Activated CD4-positive, alpha-beta memory T cell treated with anti-CD3 and anti-CD28 coated beads for 36 hours (primary cell): ENCODE results near the gene ZNRF3. TPM values are rescaled to one million over a fixed set of nuclear protein-coding genes. Genes with fewer than 3 reads are reported as not detected.
A peak's percentile ranks its signal among the peaks of the same experiment; 100 is the strongest.

Source experiments
- CTCF ChIA-PET: fragments of 350-600 bp; sonication (Branson Sonifier 250); formaldehyde crosslinking; loops from one replicate; lab custom pipeline; 2021; ENCODE audit warnings: antibody characterized with exemption, inconsistent platforms; lab: Charles Lee
- POLR2A ChIA-PET: fragments of 350-600 bp; sonication (Branson Sonifier 250); formaldehyde crosslinking; loops from one replicate; lab custom pipeline; 2021; ENCODE audit warnings: antibody characterized with exemption; lab: Charles Lee
- DNase-seq: peaks from one replicate; pipeline ENCODE4 v3.0.0-alpha.2; 2020
- H3K27ac Mint-ChIP-seq: one replicate; pipeline ENCODE4 v1.8.0; 2021; ENCODE audit warnings: mixed read lengths
- H3K27me3 Mint-ChIP-seq: one replicate; pipeline ENCODE4 v1.8.0; 2021; ENCODE audit warnings: mixed read lengths
- H3K36me3 Mint-ChIP-seq: one replicate; pipeline ENCODE4 v1.8.0; 2021; ENCODE audit warnings: mixed read lengths
- H3K4me1 Mint-ChIP-seq: one replicate; pipeline ENCODE4 v1.8.0; 2021; ENCODE audit warnings: low read depth, mixed read lengths
- H3K4me3 Mint-ChIP-seq: one replicate; pipeline ENCODE4 v1.8.0; 2021; ENCODE audit warnings: mild to moderate bottlenecking, mixed read lengths
- H3K9me3 Mint-ChIP-seq: one replicate; pipeline ENCODE4 v1.8.0; 2021; ENCODE audit warnings: mixed read lengths
- intact Hi-C: fragments of 100-400 bp; cut with micrococcal nuclease; formaldehyde crosslinking; loops from one replicate; pipeline ENCODE4 v1.15.1; 2023
- total RNA-seq, 2 experiments: library from RNA; stranded (reverse); gene quantifications; one replicate each; pipeline ENCODE4 v1.2.3, GENCODE V29; 2021

ZNRF3 gene
- total RNA-seq, 2 experiments from 2014 or later: 1.3 to 1.5 TPM

DNA sequence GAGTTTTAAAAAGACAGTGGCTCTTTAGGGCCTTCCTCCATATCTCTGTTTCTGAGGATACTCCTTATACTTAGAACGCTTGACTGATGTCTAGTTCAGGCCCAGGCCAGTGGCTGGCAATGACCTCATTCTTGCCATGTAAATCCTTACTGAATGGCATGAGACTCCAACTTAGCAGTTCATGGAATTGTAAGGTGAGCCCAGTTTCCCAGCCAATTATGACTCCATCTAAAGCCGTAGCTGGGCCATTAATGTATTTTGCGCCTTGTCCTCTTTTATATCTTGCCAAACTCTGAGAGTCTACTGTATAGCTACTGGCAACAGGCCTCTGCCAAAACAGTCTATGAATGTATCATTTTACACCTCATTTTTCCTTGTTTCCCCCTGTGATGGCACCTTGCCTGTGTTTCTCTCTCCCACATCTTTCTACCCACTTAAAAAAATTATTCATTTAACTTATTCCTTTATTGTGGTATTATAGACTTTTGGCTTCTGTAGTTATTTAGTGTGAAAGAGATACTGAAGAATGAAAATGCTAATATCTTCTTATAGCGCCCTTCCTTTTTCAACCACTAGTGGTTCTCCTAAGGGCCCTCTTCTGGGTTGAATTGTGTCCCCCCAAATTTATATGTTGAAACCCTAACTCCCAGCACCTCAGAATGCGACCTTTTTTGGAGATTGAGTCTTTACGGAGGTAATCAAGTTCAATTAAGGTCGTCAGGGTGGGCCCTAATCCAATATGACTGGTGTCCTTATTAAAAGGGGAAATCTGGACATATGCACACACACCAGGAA, 67.4 kb downstream of the ZNRF3 start:
- intact Hi-C loops: no loop called here
- H3K27ac Mint-ChIP-seq: no peak overlapping the region
- peaks cover 17% of the 10 kb centered on the region for H3K36me3 Mint-ChIP-seq
- no peak for DNase-seq
- POLR2A ChIA-PET: no interaction called here
- no peak overlapping the region for H3K4me3 Mint-ChIP-seq
- peaks cover 65% of the 10 kb centered on the region for H3K27me3 Mint-ChIP-seq
- peaks cover 16% of the 10 kb centered on the region for H3K9me3 Mint-ChIP-seq
- CTCF ChIA-PET: no interaction called here
- peaks cover 6% of the 10 kb centered on the region for H3K4me1 Mint-ChIP-seq

DNA sequence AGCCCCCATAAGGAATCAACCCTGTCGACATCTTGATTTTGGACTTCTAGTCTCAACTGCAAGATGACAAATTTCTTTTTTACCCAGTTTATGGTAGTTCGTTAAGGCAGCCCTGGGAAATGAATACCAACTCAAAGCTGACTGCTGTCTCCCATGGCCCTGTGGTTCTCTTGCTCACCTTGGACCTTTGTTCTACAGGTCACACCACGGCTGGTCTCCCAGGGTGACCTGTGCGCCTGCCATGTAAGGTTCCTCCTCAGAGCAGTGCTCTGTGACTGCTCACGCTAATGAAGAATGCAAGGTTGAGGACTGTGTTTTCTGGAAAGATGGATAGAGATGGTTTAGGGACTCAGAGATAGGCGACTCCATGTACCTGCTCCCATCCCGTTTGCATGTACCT, 68.2 kb downstream of the ZNRF3 start:
- peaks cover 11% of the 10 kb centered on the region for H3K9me3 Mint-ChIP-seq
- peaks cover 13% of the 10 kb centered on the region for H3K4me1 Mint-ChIP-seq
- no peak overlapping the region for H3K4me3 Mint-ChIP-seq
- intact Hi-C loops: no loop called here
- H3K27me3 Mint-ChIP-seq: peaks cover 64% of the 10 kb centered on the region
- POLR2A ChIA-PET: no interaction called here
- CTCF ChIA-PET: no interaction called here
- no peak overlapping the region for H3K27ac Mint-ChIP-seq
- no peak for DNase-seq
- peaks cover 13% of the 10 kb centered on the region for H3K36me3 Mint-ChIP-seq

DNA sequence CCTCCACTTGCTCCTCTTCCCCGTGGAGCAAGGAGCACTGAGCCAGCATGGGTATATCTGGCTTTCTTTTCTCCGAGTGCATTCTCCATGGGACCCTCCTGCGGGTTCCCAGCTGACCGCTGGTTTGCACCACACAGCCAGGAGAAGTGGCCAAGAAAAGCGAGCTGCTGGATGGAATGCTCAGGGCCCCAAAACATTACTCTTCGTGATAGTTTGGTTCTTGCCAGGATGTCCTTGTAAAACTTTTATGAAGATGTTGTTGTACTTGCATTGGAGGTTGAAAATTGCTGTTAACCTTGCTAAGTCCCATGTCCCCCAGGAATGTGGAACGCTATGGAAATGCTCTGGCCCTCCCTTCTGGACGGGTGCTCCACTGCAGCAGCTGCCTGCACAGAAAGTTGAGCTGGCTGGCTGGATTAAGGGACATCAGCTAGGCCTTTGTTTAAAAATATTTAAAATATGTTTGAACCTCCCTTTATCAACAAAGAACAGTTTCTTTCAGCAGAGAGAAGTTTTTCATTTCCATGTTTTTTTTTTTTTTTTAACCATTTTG, 68.7 kb downstream of the ZNRF3 start:
- no peak overlapping the region for H3K4me3 Mint-ChIP-seq
- peaks cover 64% of the 10 kb centered on the region for H3K27me3 Mint-ChIP-seq
- peaks cover 17% of the 10 kb centered on the region for H3K4me1 Mint-ChIP-seq
- ChIA-PET CTCF (no interaction called here), POLR2A (interaction anchor here (0.7 kb wide), 1 partner anchor 26 kb away, joined by 4 read pairs; no protein-coding TSS in a partner anchor)
- intact Hi-C loops: no loop called here
- H3K9me3 Mint-ChIP-seq: peaks cover 5% of the 10 kb centered on the region
- H3K27ac Mint-ChIP-seq: no peak overlapping the region
- DNase-seq: no peak
- peaks cover 9% of the 10 kb centered on the region for H3K36me3 Mint-ChIP-seq

DNA sequence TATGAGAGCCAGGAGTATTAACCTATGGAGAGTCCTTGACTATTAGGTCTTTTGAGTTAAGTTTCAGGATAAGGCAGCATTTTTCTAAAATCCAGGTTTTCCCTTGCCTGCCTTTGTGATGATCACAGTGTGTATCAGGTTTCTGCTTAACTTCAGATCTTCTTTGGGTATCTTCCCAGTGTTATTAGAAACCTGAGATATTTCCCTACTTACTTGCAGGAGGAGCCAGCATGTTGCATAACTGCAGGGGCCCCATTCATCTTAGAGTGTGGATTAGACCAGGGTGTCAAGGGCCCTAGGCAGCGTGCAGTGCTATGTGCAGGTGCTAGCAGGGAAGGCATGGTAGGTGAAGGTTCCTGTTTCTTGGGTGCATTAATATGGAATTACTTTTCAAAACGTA, 69.5 kb downstream of the ZNRF3 start:
- ChIA-PET POLR2A (no interaction called here), CTCF (no interaction called here)
- Mint-ChIP-seq H3K27ac (no peak overlapping the region), H3K4me1 (peaks cover 17% of the 10 kb centered on the region), H3K9me3 (no peaks in the 10 kb centered on the region), H3K36me3 (peaks cover 5% of the 10 kb centered on the region), H3K27me3 (peaks cover 69% of the 10 kb centered on the region), H3K4me3 (no peak overlapping the region)
- intact Hi-C loops: no loop called here
- DNase-seq: no peak

DNA sequence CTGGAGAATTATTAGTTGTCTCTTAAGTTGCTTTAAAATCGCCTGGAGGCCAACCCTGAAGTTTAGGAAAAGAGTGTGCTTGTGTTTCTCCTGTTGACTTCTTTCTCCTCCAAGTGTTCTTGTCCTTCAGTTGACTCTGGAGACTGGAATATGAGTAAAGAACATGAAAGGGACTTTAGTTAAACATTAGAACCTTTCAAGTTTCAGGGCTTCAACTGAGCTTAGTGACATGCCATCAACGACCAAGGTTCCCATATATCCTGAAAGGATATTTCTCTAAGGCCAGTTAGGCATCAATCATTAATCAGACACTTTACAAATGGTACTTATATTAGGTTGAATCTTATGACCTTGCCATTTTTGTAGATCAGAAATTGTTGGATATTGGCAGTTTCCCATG, 70.0 kb downstream of the ZNRF3 start:
- no peaks in the 10 kb centered on the region for H3K9me3 Mint-ChIP-seq
- ChIA-PET POLR2A (no interaction called here), CTCF (no interaction called here)
- intact Hi-C loops: no loop called here
- peaks cover 17% of the 10 kb centered on the region for H3K4me1 Mint-ChIP-seq
- H3K27me3 Mint-ChIP-seq: peaks cover 72% of the 10 kb centered on the region
- H3K36me3 Mint-ChIP-seq: peaks cover 3% of the 10 kb centered on the region
- no peak overlapping the region for H3K4me3 Mint-ChIP-seq
- H3K27ac Mint-ChIP-seq: no peak overlapping the region
- DNase-seq: no peak

DNA sequence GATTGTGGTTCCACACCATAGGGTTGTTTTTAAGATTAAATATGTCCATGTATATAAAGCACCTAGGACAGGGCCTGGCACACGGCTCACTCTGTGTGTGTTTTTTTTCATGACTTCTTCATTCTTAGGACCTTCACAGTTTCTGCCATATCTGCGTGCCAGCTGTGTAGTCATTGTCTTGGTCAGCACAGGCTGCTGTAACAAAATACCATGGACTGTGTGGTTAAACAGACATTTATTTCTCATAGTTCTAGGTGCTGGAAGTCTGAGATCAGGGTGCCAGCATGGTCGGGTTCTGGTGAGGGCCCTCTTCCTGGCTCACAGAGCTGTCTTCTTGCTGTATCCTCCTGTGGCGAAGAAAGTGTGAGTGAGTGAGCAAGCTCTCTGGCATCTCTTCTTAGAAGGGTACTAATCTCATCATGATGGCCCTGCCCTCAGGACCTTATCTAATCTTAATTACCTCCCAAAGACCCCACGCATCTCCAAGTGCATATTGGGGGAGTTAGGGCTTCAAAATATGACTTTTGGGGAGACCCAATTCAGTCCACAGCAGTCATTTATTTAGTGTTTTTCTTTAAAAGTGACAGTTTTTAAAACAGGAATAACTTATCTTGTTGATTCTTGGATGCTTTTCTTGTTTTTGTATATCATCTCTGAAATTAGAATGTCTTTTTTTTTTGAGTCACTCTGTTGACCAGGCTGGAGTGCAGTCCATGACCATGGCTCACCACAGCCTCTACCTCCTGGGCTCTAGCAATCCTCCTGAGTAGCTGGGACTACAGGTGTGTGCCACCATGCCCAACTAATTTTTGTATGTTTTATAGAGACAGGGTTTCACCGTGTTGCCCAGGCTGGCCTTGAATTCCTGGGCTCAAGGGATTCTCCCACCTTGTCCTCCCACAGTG, 70.9 kb downstream of the ZNRF3 start:
- no peaks in the 10 kb centered on the region for H3K9me3 Mint-ChIP-seq
- no peak for DNase-seq
- ChIA-PET CTCF (no interaction called here), POLR2A (no interaction called here)
- H3K27me3 Mint-ChIP-seq: peaks cover 76% of the 10 kb centered on the region
- no peak overlapping the region for H3K4me3 Mint-ChIP-seq
- intact Hi-C loops: no loop called here
- no peak overlapping the region for H3K27ac Mint-ChIP-seq
- H3K36me3 Mint-ChIP-seq: peaks cover 2% of the 10 kb centered on the region
- H3K4me1 Mint-ChIP-seq: peaks cover 17% of the 10 kb centered on the region

DNA sequence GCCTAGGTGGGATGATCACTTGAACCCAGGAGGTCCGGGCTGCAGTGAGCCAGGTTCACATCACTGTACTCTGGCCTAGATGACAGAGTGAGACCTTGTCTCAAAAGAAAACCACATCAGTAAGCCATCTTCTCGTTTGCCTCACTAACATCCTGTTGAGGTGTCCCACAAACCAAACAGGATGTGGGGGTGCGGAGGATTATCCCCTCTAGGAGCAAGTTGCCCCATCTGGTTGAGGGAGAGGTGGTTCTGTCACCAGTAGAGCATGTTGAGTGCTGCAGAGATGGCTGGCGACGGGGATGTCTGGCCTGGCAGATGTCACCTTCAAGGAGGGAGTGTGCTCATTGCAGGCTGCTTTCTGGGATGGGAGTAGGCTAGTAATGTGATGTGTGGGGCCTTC, 72.4 kb downstream of the ZNRF3 start:
- peaks cover 80% of the 10 kb centered on the region for H3K27me3 Mint-ChIP-seq
- peaks cover 21% of the 10 kb centered on the region for H3K4me1 Mint-ChIP-seq
- peak; percentile 92 for DNase-seq
- ChIA-PET POLR2A (no interaction called here), CTCF (no interaction called here)
- no peaks in the 10 kb centered on the region for H3K9me3 Mint-ChIP-seq
- H3K36me3 Mint-ChIP-seq: peaks cover 2% of the 10 kb centered on the region
- peak overlapping the region; percentile 70 for H3K27ac Mint-ChIP-seq
- peak overlapping the region; percentile 54 for H3K4me3 Mint-ChIP-seq
- intact Hi-C loops: loop anchor here (1.0 kb wide), 1 partner anchor 49 kb away; no protein-coding TSS in a partner anchor

DNA sequence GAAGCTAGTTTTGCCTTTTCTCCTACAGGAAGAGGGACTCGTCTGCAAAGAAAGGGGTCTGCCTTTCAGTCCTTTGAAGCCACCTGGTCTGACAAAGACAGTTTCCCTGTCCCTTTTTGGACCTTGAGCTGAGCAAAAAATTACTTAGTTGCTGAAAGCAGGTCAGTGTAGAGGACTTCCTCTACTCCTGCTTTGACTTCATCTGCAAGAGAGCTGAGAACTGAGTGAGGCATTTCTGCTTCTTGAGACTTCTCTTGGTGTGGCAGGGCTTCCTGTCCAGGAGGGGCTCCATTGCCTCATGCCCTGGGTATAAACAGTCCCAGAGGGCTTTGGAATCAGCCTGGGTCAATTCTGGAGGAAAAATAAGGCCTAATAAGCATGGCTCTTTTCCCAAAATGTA, 73.1 kb downstream of the ZNRF3 start:
- H3K27ac Mint-ChIP-seq: no peak overlapping the region
- H3K36me3 Mint-ChIP-seq: peaks cover 2% of the 10 kb centered on the region
- peaks cover 22% of the 10 kb centered on the region for H3K4me1 Mint-ChIP-seq
- H3K4me3 Mint-ChIP-seq: no peak overlapping the region
- H3K27me3 Mint-ChIP-seq: peaks cover 79% of the 10 kb centered on the region
- POLR2A ChIA-PET: interaction anchor here (1.3 kb wide), 1 partner anchor 51 kb away, joined by 4 read pairs; no protein-coding TSS in a partner anchor
- CTCF ChIA-PET: no interaction called here
- no peak for DNase-seq
- intact Hi-C loops: no loop called here
- H3K9me3 Mint-ChIP-seq: no peaks in the 10 kb centered on the region

DNA sequence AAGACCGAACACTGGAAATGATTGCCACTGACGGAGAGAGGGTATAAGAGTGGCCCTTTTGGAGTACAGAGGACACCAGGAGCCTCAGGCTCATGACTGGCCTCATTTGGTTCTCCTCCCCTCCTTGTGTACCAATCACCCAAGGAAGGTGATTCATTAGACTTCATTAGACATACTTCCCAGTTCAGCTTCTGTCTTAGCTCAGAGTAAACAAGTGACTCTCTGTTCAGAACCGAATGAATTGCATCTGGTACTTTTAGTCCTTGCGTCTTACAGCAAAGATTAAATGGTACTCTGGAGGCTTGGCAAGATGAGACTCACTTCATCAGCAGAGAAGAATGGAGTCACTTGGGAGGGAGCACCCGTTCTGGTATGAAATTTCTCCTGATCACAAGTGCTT, 75.2 kb downstream of the ZNRF3 start:
- H3K36me3 Mint-ChIP-seq: peaks cover 2% of the 10 kb centered on the region
- no peak for DNase-seq
- H3K4me1 Mint-ChIP-seq: peaks cover 22% of the 10 kb centered on the region
- POLR2A ChIA-PET: no interaction called here
- H3K27me3 Mint-ChIP-seq: peaks cover 72% of the 10 kb centered on the region
- no peak overlapping the region for H3K4me3 Mint-ChIP-seq
- H3K9me3 Mint-ChIP-seq: no peaks in the 10 kb centered on the region
- CTCF ChIA-PET: no interaction called here
- intact Hi-C loops: no loop called here
- H3K27ac Mint-ChIP-seq: no peak overlapping the region

DNA sequence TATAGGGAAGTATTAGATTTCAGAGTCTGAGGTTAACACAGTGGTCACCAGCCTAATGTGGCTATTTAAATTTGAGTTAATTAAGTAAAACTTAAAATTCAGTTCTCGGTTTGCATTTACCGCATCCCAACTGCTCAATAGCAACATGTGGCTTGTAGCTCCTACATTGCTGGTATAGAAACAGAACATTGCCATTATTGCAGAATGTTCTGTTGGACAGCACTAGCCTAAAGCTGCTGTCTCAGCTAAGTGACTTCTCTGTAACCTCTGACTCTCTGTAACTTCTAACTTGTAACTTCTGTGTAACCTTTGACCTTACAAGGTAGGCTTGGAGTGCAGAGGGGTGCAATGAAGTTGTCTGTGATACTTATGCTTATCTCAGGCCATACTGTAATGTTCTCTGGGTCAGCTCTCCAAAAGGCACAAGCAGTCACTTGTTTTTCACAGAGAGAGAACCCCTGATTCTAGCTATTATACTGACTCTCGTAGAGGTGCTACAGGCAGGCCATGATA, 78.7 kb downstream of the ZNRF3 start:
- no peaks in the 10 kb centered on the region for H3K36me3 Mint-ChIP-seq
- H3K27ac Mint-ChIP-seq: no peak overlapping the region
- CTCF ChIA-PET: no interaction called here
- H3K27me3 Mint-ChIP-seq: peaks cover 64% of the 10 kb centered on the region
- POLR2A ChIA-PET: no interaction called here
- intact Hi-C loops: no loop called here
- H3K4me3 Mint-ChIP-seq: no peak overlapping the region
- no peaks in the 10 kb centered on the region for H3K9me3 Mint-ChIP-seq
- peaks cover 5% of the 10 kb centered on the region for H3K4me1 Mint-ChIP-seq
- no peak for DNase-seq

DNA sequence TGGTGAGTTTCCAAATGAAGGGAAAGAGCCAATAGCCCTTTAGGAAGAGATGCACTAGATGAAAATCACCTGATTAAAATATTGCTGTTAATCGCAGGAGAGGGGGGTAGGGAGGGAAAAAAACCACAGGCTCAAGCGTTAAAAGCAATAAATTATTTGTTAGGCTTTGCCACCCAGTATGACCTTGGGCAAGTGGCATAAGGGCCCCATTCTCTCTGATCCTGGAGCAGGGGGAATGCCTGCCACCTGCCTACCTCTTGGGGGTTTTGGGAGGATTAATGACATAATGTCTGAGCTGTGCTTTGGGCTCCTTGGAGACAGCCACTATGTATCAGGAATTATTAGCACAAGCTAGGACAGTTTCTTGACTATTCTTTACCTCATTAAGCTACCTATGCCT, 80.0 kb downstream of the ZNRF3 start:
- no peak overlapping the region for H3K27ac Mint-ChIP-seq
- intact Hi-C loops: no loop called here
- ChIA-PET CTCF (interaction anchor here (1.0 kb wide), 1 partner anchor 282 kb away, joined by 3 read pairs; no protein-coding TSS in a partner anchor), POLR2A (no interaction called here)
- H3K4me3 Mint-ChIP-seq: no peak overlapping the region
- peaks cover 5% of the 10 kb centered on the region for H3K4me1 Mint-ChIP-seq
- H3K36me3 Mint-ChIP-seq: no peaks in the 10 kb centered on the region
- DNase-seq: no peak
- peaks cover 54% of the 10 kb centered on the region for H3K27me3 Mint-ChIP-seq
- no peaks in the 10 kb centered on the region for H3K9me3 Mint-ChIP-seq

DNA sequence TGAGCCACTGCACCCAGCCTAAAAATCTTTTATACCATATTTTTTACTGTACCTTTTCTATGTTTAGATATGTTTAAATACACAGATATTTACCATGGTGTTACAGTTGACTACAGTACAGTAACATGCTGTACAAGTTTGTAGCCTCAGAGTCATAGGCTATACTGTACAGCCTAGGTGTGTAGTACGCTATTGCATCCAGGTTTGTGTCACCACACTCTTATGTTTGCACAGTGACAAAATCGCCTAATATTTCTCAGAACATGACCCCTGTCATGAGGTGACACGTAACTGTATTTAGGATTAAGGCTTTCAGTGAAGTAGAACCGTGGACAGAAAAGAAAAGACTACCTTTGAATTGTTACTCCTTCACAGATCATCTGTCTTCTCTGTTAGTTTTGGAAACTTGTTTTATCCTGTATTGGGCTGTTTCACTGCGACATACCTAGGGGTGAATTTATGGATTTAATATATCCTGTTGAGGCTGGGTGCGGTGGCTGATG, 83.8 kb downstream of the ZNRF3 start:
- H3K9me3 Mint-ChIP-seq: no peaks in the 10 kb centered on the region
- H3K27ac Mint-ChIP-seq: no peak overlapping the region
- H3K4me1 Mint-ChIP-seq: no peaks in the 10 kb centered on the region
- no peaks in the 10 kb centered on the region for H3K36me3 Mint-ChIP-seq
- peaks cover 41% of the 10 kb centered on the region for H3K27me3 Mint-ChIP-seq
- intact Hi-C loops: no loop called here
- ChIA-PET POLR2A (no interaction called here), CTCF (no interaction called here)
- no peak overlapping the region for H3K4me3 Mint-ChIP-seq
- DNase-seq: no peak
